MCF 10A (cell line): ENCODE results near the gene ABHD12B. TPM values are rescaled to one million over a fixed set of nuclear protein-coding genes. Genes with fewer than 3 reads are reported as not detected.

Experiments used
- BruUV-seq: library from RNA; stranded (reverse); fragments of 400-500 nt; replicated peaks from 2 replicates; lab custom pipeline; 2021; lab: Mats Ljungman, UMichigan
- CTCF ChIA-PET: fragments of 300-600 bp; sonication (Branson Sonifier 250); formaldehyde crosslinking; extraction: SDS; loops from one replicate; lab custom pipeline; 2021; ENCODE audit warnings: antibody characterized with exemption, inconsistent platforms; lab: Yijun Ruan, JAX
- POLR2A ChIA-PET: fragments of 300-600, 350-650 bp; sonication (Branson Sonifier 250); formaldehyde crosslinking; extraction: SDS; loops from one replicate; lab custom pipeline; 2020; ENCODE audit warnings: antibody characterized with exemption, inconsistent platforms; lab: Yijun Ruan, JAX
- DNase-seq: peaks from one replicate; pipeline ENCODE4 v3.0.0-alpha.2; 2018; ENCODE audit not compliant: unreplicated experiment
- H3K27ac Mint-ChIP-seq: one replicate; pipeline ENCODE4 v1.8.0; 2022; ENCODE audit warnings: mild to moderate bottlenecking, low read depth, mixed read lengths; ENCODE audit not compliant: unreplicated experiment
- H3K27me3 Mint-ChIP-seq: one replicate; pipeline ENCODE4 v1.8.0; 2022; ENCODE audit warnings: mixed read lengths; ENCODE audit not compliant: insufficient read depth, unreplicated experiment
- H3K36me3 Mint-ChIP-seq: one replicate; pipeline ENCODE4 v1.8.0; 2022; ENCODE audit warnings: mild to moderate bottlenecking, moderate library complexity, mixed read lengths; ENCODE audit not compliant: insufficient read depth, unreplicated experiment
- H3K4me1 Mint-ChIP-seq: one replicate; pipeline ENCODE4 v1.8.0; 2022; ENCODE audit warnings: mixed read lengths; ENCODE audit not compliant: insufficient read depth, unreplicated experiment
- H3K4me3 Mint-ChIP-seq: one replicate; pipeline ENCODE4 v1.8.0; 2022; ENCODE audit warnings: mild to moderate bottlenecking, moderate library complexity, mixed read lengths; ENCODE audit not compliant: unreplicated experiment
- H3K9me3 Mint-ChIP-seq: one replicate; pipeline ENCODE4 v1.8.0; 2022; ENCODE audit warnings: mixed read lengths; ENCODE audit not compliant: unreplicated experiment
- CTCF ChIP-seq: fragments of 200-600 bp; IDR thresholded peaks from one replicate; pipeline ENCODE4 v1.8.0; 2022; ENCODE audit warnings: antibody characterized with exemption, mild to moderate bottlenecking; ENCODE audit not compliant: unreplicated experiment
- intact Hi-C: fragments of 100-400 bp; cut with micrococcal nuclease; formaldehyde crosslinking; loops from 2 replicates; pipeline ENCODE4 v1.14.1; 2022
- total RNA-seq: library from RNA; stranded (reverse); gene quantifications from 2 replicates; pipeline ENCODE4 v1.2.3, GENCODE V29; 2022

The ABHD12B gene
- total RNA-seq, 1 experiment from 2014 or later = not detected

GRCh38 chr14:50830932-50831725, 40.7 kb upstream of the ABHD12B start, which contains the start of gene NIN:
Gene NIN, minus strand, starts transcription at chr14:50831162. Its CDS starts 9,106 bp downstream, at chr14:50822056.
- intact Hi-C loops = no loop called here
- no peaks in the 10 kb centered on the region for H3K27me3 Mint-ChIP-seq
- BruUV-seq = no TSS peak
- peak within 1 kb of the TSS; percentile 75 for H3K4me3 Mint-ChIP-seq
- H3K4me1 Mint-ChIP-seq = peaks cover 21% of the 10 kb centered on the region
- no peaks in the 10 kb centered on the region for H3K9me3 Mint-ChIP-seq
- DNase-seq = peak; percentile 80
- POLR2A ChIA-PET = interaction anchor here (0.6 to 2.6 kb wide), 22 partner anchors 8 to 1211 kb away, joined by 3 to 18 read pairs (median 4); partner anchors contain the start of gene PYGL
- peak within 1 kb of the TSS; percentile 20 for H3K27ac Mint-ChIP-seq
- no peaks in the 10 kb centered on the region for H3K36me3 Mint-ChIP-seq
- CTCF ChIA-PET = interaction anchor here (0.6 to 6.2 kb wide), 2 partner anchors 29 to 164 kb away, joined by 3 to 54 read pairs; no protein-coding TSS in a partner anchor
- TF ChIP-seq CTCF = no peak

- peak overlapping the region; percentile 75 for H3K4me3 Mint-ChIP-seq
- peaks cover 21% of the 10 kb centered on the region for H3K4me1 Mint-ChIP-seq
- CTCF ChIA-PET = interaction anchor here (0.6 to 6.2 kb wide), 2 partner anchors 29 to 165 kb away, joined by 3 to 54 read pairs; no protein-coding TSS in a partner anchor
- H3K27ac Mint-ChIP-seq = peak overlapping the region; percentile 20
- POLR2A ChIA-PET = interaction anchor here (0.6 to 2.6 kb wide), 9 partner anchors 9 to 652 kb away, joined by 3 to 18 read pairs (median 4); no protein-coding TSS in a partner anchor
- H3K36me3 Mint-ChIP-seq = no peaks in the 10 kb centered on the region
- no peak for DNase-seq
- no peaks in the 10 kb centered on the region for H3K27me3 Mint-ChIP-seq
- H3K9me3 Mint-ChIP-seq = no peaks in the 10 kb centered on the region
- no peak for TF ChIP-seq CTCF
- no TSS peak for BruUV-seq
- intact Hi-C loops = no loop called here
Measured at GRCh38 chr14:50831726-50832168, 40.1 kb upstream of the ABHD12B start.

DNA sequence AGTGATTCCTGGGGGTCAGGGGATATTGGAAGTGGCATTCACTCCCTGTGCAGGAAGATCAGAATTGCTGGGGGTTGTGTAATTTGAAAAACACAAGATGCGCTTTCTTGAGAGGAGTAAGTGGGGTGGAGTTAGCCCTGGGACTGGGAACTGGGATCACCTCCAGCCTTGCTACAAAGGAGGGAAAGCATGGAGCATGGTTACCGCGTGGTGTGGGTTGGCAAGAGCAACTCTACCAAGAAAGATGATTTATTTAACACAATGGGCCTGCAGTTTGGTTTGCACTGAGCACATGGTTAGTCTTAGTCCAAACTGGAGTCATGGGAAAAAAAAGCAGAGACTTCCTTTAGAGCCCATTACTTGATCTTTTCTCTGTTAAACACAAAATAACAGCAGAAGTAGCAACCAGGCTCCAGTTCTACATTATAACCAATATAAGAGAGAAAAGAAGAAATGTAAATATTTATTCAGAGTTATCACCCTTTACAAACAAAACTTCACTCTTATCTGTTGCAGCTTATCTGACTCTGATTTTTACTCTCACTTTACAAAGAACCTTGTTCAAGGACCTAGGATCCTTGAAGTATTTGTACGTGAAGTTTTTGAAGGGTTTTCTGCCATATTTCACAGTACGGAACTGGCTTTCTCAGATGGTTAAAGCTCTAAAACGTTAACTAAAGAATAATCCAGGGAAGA, 38.8 kb upstream of the ABHD12B start:
- Mint-ChIP-seq H3K9me3 (no peaks in the 10 kb centered on the region), H3K4me3 (no peak overlapping the region), H3K27ac (no peak overlapping the region), H3K36me3 (no peaks in the 10 kb centered on the region), H3K4me1 (peaks cover 21% of the 10 kb centered on the region), H3K27me3 (no peaks in the 10 kb centered on the region)
- no peak for DNase-seq
- intact Hi-C loops = no loop called here
- BruUV-seq = no TSS peak
- POLR2A ChIA-PET = interaction anchor here (2.6 kb wide), 1 partner anchor 27 kb away, joined by 18 read pairs; no protein-coding TSS in a partner anchor
- TF ChIP-seq CTCF = no peak
- CTCF ChIA-PET = interaction anchor here (0.6 to 1.2 kb wide), 3 partner anchors 27 to 234 kb away, joined by 3 read pairs; no protein-coding TSS in a partner anchor

- TF ChIP-seq CTCF = no peak
- ChIA-PET POLR2A (no interaction called here), CTCF (no interaction called here)
- H3K27me3 Mint-ChIP-seq = no peaks in the 10 kb centered on the region
- H3K4me1 Mint-ChIP-seq = peaks cover 10% of the 10 kb centered on the region
- no peak overlapping the region for H3K27ac Mint-ChIP-seq
- intact Hi-C loops = no loop called here
- H3K9me3 Mint-ChIP-seq = no peaks in the 10 kb centered on the region
- no TSS peak for BruUV-seq
- no peaks in the 10 kb centered on the region for H3K36me3 Mint-ChIP-seq
- DNase-seq = no peak
- H3K4me3 Mint-ChIP-seq = no peak overlapping the region
Measured at GRCh38 chr14:50834802-50835276, 37.0 kb upstream of the ABHD12B start.
